ENCODE data around the gene PLAGL1. TPM values are rescaled to one million over a fixed set of nuclear protein-coding genes. Genes with fewer than 3 reads are reported as not detected.

The PLAGL1 gene
- total RNA-seq, 6 experiments from 2014 or later, result 0.74 to 3.2 (median 1.6) TPM

- ATAC-seq (no peak), DNase-seq (no peak)
- Histone ChIP-seq H3K36me3 (no peaks in the 10 kb centered on the region), H3K27me3 (no peaks in the 10 kb centered on the region), H3K9me3 (no peaks in the 10 kb centered on the region), H3K4me3 (no peak overlapping the region), H3K27ac (no peak overlapping the region), H3K4me1 (no peaks in the 10 kb centered on the region)
- TF ChIP-seq CTCF (IDR thresholded peaks at IDR 0.05) (no peak), POLR2A (IDR thresholded peaks at IDR 0.05) (no peak)
- intact Hi-C loops (cut with DNase I), result no loop called here
Observed at GRCh38 chr6:144027932-144028587, 20.0 kb upstream of the PLAGL1 start.

GRCh38 chr6:144023216-144023615 is 15.2 kb upstream of the PLAGL1 start:
- no peak overlapping the region for H3K27ac ChIP-seq
- no peak for TF ChIP-seq POLR2A (IDR thresholded peaks at IDR 0.05)
- no peak for TF ChIP-seq CTCF (IDR thresholded peaks at IDR 0.05)
- no peaks in the 10 kb centered on the region for H3K27me3 ChIP-seq
- H3K36me3 ChIP-seq, result no peaks in the 10 kb centered on the region
- no peak overlapping the region for H3K4me3 ChIP-seq
- intact Hi-C loops (cut with DNase I), result no loop called here
- no peaks in the 10 kb centered on the region for H3K4me1 ChIP-seq
- no peaks in the 10 kb centered on the region for H3K9me3 ChIP-seq
- DNase-seq, result no peak
- no peak for ATAC-seq
- WGBS (ENCODE audit: insufficient coverage, low coverage, low lambda C conversion rate, missing lambda C conversion rate), result 87% methylated on average over 4 of the region's 4 CpGs

GRCh38 chr6:144019929-144020328 is 11.9 kb upstream of the PLAGL1 start:
- Histone ChIP-seq H3K4me1 (no peaks in the 10 kb centered on the region), H3K27ac (no peak overlapping the region), H3K27me3 (no peaks in the 10 kb centered on the region), H3K36me3 (no peaks in the 10 kb centered on the region), H3K9me3 (no peaks in the 10 kb centered on the region), H3K4me3 (no peak overlapping the region)
- DNase-seq (no peak), ATAC-seq (no peak)
- WGBS (ENCODE audit: insufficient coverage, low coverage, low lambda C conversion rate, missing lambda C conversion rate), result 61% methylated on average over 3 of the region's 5 CpGs
- intact Hi-C loops (cut with DNase I), result no loop called here
- TF ChIP-seq CTCF (IDR thresholded peaks at IDR 0.05) (no peak), POLR2A (IDR thresholded peaks at IDR 0.05) (no peak)

GRCh38 chr6:144017166-144018094 is 9.4 kb upstream of the PLAGL1 start:
- Histone ChIP-seq H3K27ac (no peak overlapping the region), H3K9me3 (no peaks in the 10 kb centered on the region), H3K36me3 (no peaks in the 10 kb centered on the region), H3K4me3 (no peak overlapping the region), H3K27me3 (no peaks in the 10 kb centered on the region), H3K4me1 (no peaks in the 10 kb centered on the region)
- no peak for TF ChIP-seq CTCF (IDR thresholded peaks at IDR 0.05)
- TF ChIP-seq POLR2A (IDR thresholded peaks at IDR 0.05), result no peak
- ATAC-seq (no peak), DNase-seq (no peak)
- intact Hi-C loops (cut with DNase I), result no loop called here
- 60% methylated on average over 5 of the region's 5 CpGs for WGBS (ENCODE audit: insufficient coverage, low coverage, low lambda C conversion rate, missing lambda C conversion rate)
